ACC112 (cell line): ENCODE data around the gene C5orf63.
"Not testable (repeated sequence)": the region's sequence is repeated elsewhere in the genome, so short reads cannot be mapped to it uniquely, and the experiment has no call there.

Experiments used
- H2AFZ ChIP-seq: fragments of 200-600 bp; sonication (generic); one replicate; pipeline ENCODE4 v1.6.0; 2017; ENCODE audit warnings: antibody characterized with exemption, low read length; ENCODE audit not compliant: unreplicated experiment
- H3K27ac ChIP-seq: fragments of 200-600 bp; sonication (generic); 2 replicates; pipeline ENCODE4 v1.5.1; 2014; ENCODE audit warnings: low read depth, mild to moderate bottlenecking, antibody characterized with exemption, low read length, moderate library complexity
- H3K27me3 ChIP-seq: fragments of 200-600 bp; sonication (generic); 2 replicates; pipeline ENCODE4 v1.6.1; 2014; ENCODE audit warnings: mild to moderate bottlenecking, antibody characterized with exemption, low read length, moderate library complexity, mixed read lengths; ENCODE audit not compliant: insufficient read depth
- H3K36me3 ChIP-seq: fragments of 200-600 bp; sonication (generic); 2 replicates; pipeline ENCODE4 v1.6.1; 2016; ENCODE audit warnings: mild to moderate bottlenecking, antibody characterized with exemption, low read length, moderate library complexity, mixed read lengths; ENCODE audit not compliant: insufficient read depth
- H3K4me1 ChIP-seq: fragments of 200-600 bp; sonication (generic); one replicate; pipeline ENCODE4 v1.6.1; 2016; ENCODE audit warnings: low read length, mixed read lengths; ENCODE audit not compliant: insufficient read depth, unreplicated experiment, control insufficient read depth
- H3K4me3 ChIP-seq: fragments of 200-600 bp; sonication (generic); 2 replicates; pipeline ENCODE4 v1.5.1; 2014; ENCODE audit warnings: mild to moderate bottlenecking, low read depth, low read length
- H3K79me2 ChIP-seq: fragments of 200-600 bp; sonication (generic); one replicate; pipeline ENCODE4 v1.6.0; 2016; ENCODE audit warnings: low read length; ENCODE audit not compliant: control insufficient read depth, unreplicated experiment, insufficient read depth

The C5orf63 gene

GRCh38 chr5:127055880-127056653, 17.2 kb downstream of the C5orf63 start:
- Histone ChIP-seq H3K4me1 (no peaks in the 10 kb centered on the region), H3K79me2 (no peaks in the 10 kb centered on the region), H2AFZ (no peak overlapping the region), H3K36me3 (peaks cover 3% of the 10 kb centered on the region; the same call in 1 of the 2 replicates), H3K4me3 (no peak overlapping the region), H3K27me3 (no peaks in the 10 kb centered on the region), H3K27ac (no peak overlapping the region)

- not testable (repeated sequence) for H3K27me3 ChIP-seq, H3K4me1 ChIP-seq, H3K79me2 ChIP-seq, H2AFZ ChIP-seq, H3K36me3 ChIP-seq, H3K27ac ChIP-seq, H3K4me3 ChIP-seq
Observed at GRCh38 chr5:127053551-127053950, 19.8 kb downstream of the C5orf63 start.

- no peaks in the 10 kb centered on the region for H3K4me1 ChIP-seq
- H2AFZ ChIP-seq = no peak overlapping the region
- no peaks in the 10 kb centered on the region for H3K79me2 ChIP-seq
- H3K27ac ChIP-seq = no peak overlapping the region
- H3K27me3 ChIP-seq = no peaks in the 10 kb centered on the region
- no peak overlapping the region for H3K4me3 ChIP-seq
- H3K36me3 ChIP-seq = peaks cover 3% of the 10 kb centered on the region; the same call in 1 of the 2 replicates
Observed at GRCh38 chr5:127053049-127053448, 20.3 kb downstream of the C5orf63 start.

GRCh38 chr5:127051591-127051990, 21.7 kb downstream of the C5orf63 start:
- H3K36me3 ChIP-seq = peaks cover 3% of the 10 kb centered on the region; the same call in 1 of the 2 replicates
- no peaks in the 10 kb centered on the region for H3K27me3 ChIP-seq
- H3K4me1 ChIP-seq = no peaks in the 10 kb centered on the region
- H3K4me3 ChIP-seq = no peak overlapping the region
- H3K27ac ChIP-seq = no peak overlapping the region
- no peak overlapping the region for H2AFZ ChIP-seq
- no peaks in the 10 kb centered on the region for H3K79me2 ChIP-seq

GRCh38 chr5:127046343-127047072, 26.8 kb downstream of the C5orf63 start:
- Histone ChIP-seq H2AFZ (no peak overlapping the region), H3K27ac (no peak overlapping the region), H3K36me3 (no peaks in the 10 kb centered on the region), H3K4me3 (no peak overlapping the region), H3K27me3 (no peaks in the 10 kb centered on the region), H3K79me2 (no peaks in the 10 kb centered on the region), H3K4me1 (peaks cover 7% of the 10 kb centered on the region)

GRCh38 chr5:127042593-127042992, 30.7 kb downstream of the C5orf63 start:
- Histone ChIP-seq H3K27ac (no peak overlapping the region), H3K27me3 (no peaks in the 10 kb centered on the region), H3K4me3 (no peak overlapping the region), H3K79me2 (no peaks in the 10 kb centered on the region), H2AFZ (no peak overlapping the region), H3K36me3 (no peaks in the 10 kb centered on the region), H3K4me1 (peaks cover 18% of the 10 kb centered on the region)

GRCh38 chr5:127041571-127041970, 31.7 kb downstream of the C5orf63 start:
- H2AFZ ChIP-seq = no peak overlapping the region
- no peak overlapping the region for H3K4me3 ChIP-seq
- peak overlapping the region; percentile 38 for H3K27ac ChIP-seq
- peaks cover 18% of the 10 kb centered on the region for H3K4me1 ChIP-seq
- no peaks in the 10 kb centered on the region for H3K36me3 ChIP-seq
- no peaks in the 10 kb centered on the region for H3K27me3 ChIP-seq
- H3K79me2 ChIP-seq = no peaks in the 10 kb centered on the region

- no peak overlapping the region for H3K4me3 ChIP-seq
- 0 out of 2 replicates have a peak overlapping the region, but pooled peaks have one; percentile 18 for H3K27ac ChIP-seq
- H3K27me3 ChIP-seq = no peaks in the 10 kb centered on the region
- no peaks in the 10 kb centered on the region for H3K36me3 ChIP-seq
- peaks cover 18% of the 10 kb centered on the region for H3K4me1 ChIP-seq
- H3K79me2 ChIP-seq = no peaks in the 10 kb centered on the region
- no peak overlapping the region for H2AFZ ChIP-seq
Observed at GRCh38 chr5:127040796-127041520, 32.3 kb downstream of the C5orf63 start.

- H3K79me2 ChIP-seq = no peaks in the 10 kb centered on the region
- peaks cover 18% of the 10 kb centered on the region for H3K4me1 ChIP-seq
- no peaks in the 10 kb centered on the region for H3K36me3 ChIP-seq
- no peaks in the 10 kb centered on the region for H3K27me3 ChIP-seq
- no peak overlapping the region for H3K4me3 ChIP-seq
- no peak overlapping the region for H2AFZ ChIP-seq
- no peak overlapping the region for H3K27ac ChIP-seq
Observed at GRCh38 chr5:127038550-127038949, 34.8 kb downstream of the C5orf63 start.

- Histone ChIP-seq H3K27me3 (no peaks in the 10 kb centered on the region), H3K79me2 (no peaks in the 10 kb centered on the region), H3K36me3 (no peaks in the 10 kb centered on the region), H2AFZ (no peak overlapping the region), H3K4me3 (no peak overlapping the region), H3K4me1 (peaks cover 9% of the 10 kb centered on the region), H3K27ac (no peak overlapping the region)
Observed at GRCh38 chr5:127031863-127032232, 41.5 kb downstream of the C5orf63 start.
